Suprapubic skin (tissue), 4 donors: ENCODE results near the gene GSAP. TPM values are rescaled to one million over a fixed set of nuclear protein-coding genes. Genes with fewer than 3 reads are reported as not detected.

Source experiments
- DNase-seq, 2 donors: peaks; one replicate each; pipeline ENCODE4 v3.0.0-alpha.2; 2019; ENCODE audit warnings: low spot score in 2 of 2
- H3K27ac ChIP-seq: fragments of 200-600 bp; sonication (generic); one replicate; pipeline ENCODE4 v1.5.1; 2019
- H3K27me3 ChIP-seq: fragments of 200-600 bp; sonication (generic); one replicate; pipeline ENCODE4 v1.5.1; 2019
- H3K36me3 ChIP-seq: fragments of 200-600 bp; sonication (generic); one replicate; pipeline ENCODE4 v1.5.1; 2019
- H3K4me1 ChIP-seq: fragments of 200-600 bp; sonication (generic); one replicate; pipeline ENCODE4 v1.5.1; 2019
- H3K4me3 ChIP-seq: fragments of 200-600 bp; sonication (generic); one replicate; pipeline ENCODE4 v1.5.1; 2019; ENCODE audit warnings: mild to moderate bottlenecking
- H3K9me3 ChIP-seq: fragments of 200-600 bp; sonication (generic); one replicate; pipeline ENCODE4 v1.5.1; 2019
- CTCF ChIP-seq, 2 donors: fragments of 200-600 bp in 1 of 2; fragments of 450-650 bp in 1 of 2; sonication (generic) in 1 of 2; IDR thresholded peaks; one replicate each; pipeline ENCODE4 v1.5.1; 2016 to 2019; ENCODE audit warnings: antibody characterized with exemption in 2 of 2, mild to moderate bottlenecking in 1 of 2, moderate library complexity in 1 of 2
- EP300 ChIP-seq: sonication (generic); formaldehyde crosslinking; IDR thresholded peaks from one replicate; pipeline ENCODE4 v1.6.1; 2017; ENCODE audit warnings: antibody characterized with exemption
- POLR2A ChIP-seq, 2 donors: fragments of 450-650 bp; IDR thresholded peaks; one replicate each; pipeline ENCODE4 v1.6.1; 2017; ENCODE audit warnings: antibody characterized with exemption in 2 of 2, mild to moderate bottlenecking in 2 of 2, moderate library complexity in 2 of 2
- POLR2AphosphoS5 ChIP-seq, 3 donors: sonication (generic); formaldehyde crosslinking; IDR thresholded peaks; one replicate each; pipeline ENCODE4 v1.6.1; 2017; ENCODE audit warnings: antibody characterized with exemption in 3 of 3
- WGBS: methylation state at CpG from one replicate; pipeline ENCODE4 v1.1.5; 2018; 5-methylcytosine and 5-hydroxymethylcytosine counted together
- total RNA-seq, 4 donors: library from RNA; depleted of rRNA; stranded (reverse); fragments of >200 nt; gene quantifications; one replicate each; pipeline ENCODE4 v1.1.0, GENCODE V29; 2016

GSAP gene
- total RNA-seq, 4 donors from 2014 or later = 11.8 to 52.8 (median 17.2) TPM

- Histone ChIP-seq H3K4me3 (no peak overlapping the region), H3K36me3 (no peaks in the 10 kb centered on the region), H3K27me3 (no peaks in the 10 kb centered on the region), H3K9me3 (no peaks in the 10 kb centered on the region), H3K4me1 (peaks cover 5% of the 10 kb centered on the region), H3K27ac (no peak overlapping the region)
- TF ChIP-seq CTCF (IDR thresholded peaks at IDR 0.05) = peak in 1 of 2 donors; percentile 12
- TF ChIP-seq POLR2AphosphoS5 (IDR thresholded peaks at IDR 0.05) = no peak
- 30% methylated on average over 5 of the region's 5 CpGs for WGBS
- no peak for DNase-seq
Measured at GRCh38 chr7:77439572-77439971, 23.4 kb upstream of the GSAP start.

GRCh38 chr7:77438131-77438530 lies 22.0 kb upstream of the GSAP start:
- Histone ChIP-seq H3K27ac (no peak overlapping the region), H3K36me3 (no peaks in the 10 kb centered on the region), H3K4me1 (peaks cover 5% of the 10 kb centered on the region), H3K4me3 (no peak overlapping the region), H3K27me3 (no peaks in the 10 kb centered on the region), H3K9me3 (no peaks in the 10 kb centered on the region)
- 97% methylated on average over 1 of the region's 1 CpG for WGBS
- DNase-seq = no peak
- TF ChIP-seq POLR2AphosphoS5 (IDR thresholded peaks at IDR 0.05) (no peak), CTCF (IDR thresholded peaks at IDR 0.05) (no peak)

GRCh38 chr7:77434570-77435275 lies 18.6 kb upstream of the GSAP start:
- peaks cover 4% of the 10 kb centered on the region for H3K4me1 ChIP-seq
- 72% methylated on average over 3 of the region's 3 CpGs for WGBS
- H3K36me3 ChIP-seq = no peaks in the 10 kb centered on the region
- TF ChIP-seq POLR2A (IDR thresholded peaks at IDR 0.05) (no peak), CTCF (IDR thresholded peaks at IDR 0.05) (no peak), EP300 (no peak), POLR2AphosphoS5 (IDR thresholded peaks at IDR 0.05) (no peak)
- no peaks in the 10 kb centered on the region for H3K27me3 ChIP-seq
- H3K9me3 ChIP-seq = no peaks in the 10 kb centered on the region
- DNase-seq = no peak
- H3K27ac ChIP-seq = no peak overlapping the region
- H3K4me3 ChIP-seq = no peak overlapping the region

DNA sequence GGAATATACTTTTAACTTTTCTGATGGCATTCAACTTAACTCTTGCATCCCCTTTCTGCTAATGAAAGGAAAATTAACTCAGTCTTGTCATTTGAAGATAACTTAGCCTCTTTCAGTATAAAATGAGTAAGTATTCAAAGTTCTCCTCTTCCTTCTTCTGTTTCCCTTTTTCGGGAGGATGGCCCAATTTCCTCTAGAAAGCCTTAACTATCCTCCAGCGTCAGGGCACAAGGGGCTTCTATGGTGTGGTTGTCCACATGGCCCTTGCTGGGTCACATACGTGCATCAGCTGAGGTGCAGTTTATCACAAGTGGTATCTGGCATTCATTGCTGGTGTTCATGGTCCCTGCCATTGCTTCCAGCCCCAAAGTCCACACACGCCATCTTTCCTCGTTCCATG lies 17.8 kb upstream of the GSAP start:
- no peak overlapping the region for H3K4me3 ChIP-seq
- no peaks in the 10 kb centered on the region for H3K4me1 ChIP-seq
- TF ChIP-seq CTCF (IDR thresholded peaks at IDR 0.05) (no peak), POLR2AphosphoS5 (IDR thresholded peaks at IDR 0.05) (no peak), EP300 (no peak), POLR2A (IDR thresholded peaks at IDR 0.05) (no peak)
- H3K36me3 ChIP-seq = no peaks in the 10 kb centered on the region
- no peak overlapping the region for H3K27ac ChIP-seq
- no peak for DNase-seq
- 82% methylated on average over 5 of the region's 5 CpGs for WGBS
- no peaks in the 10 kb centered on the region for H3K27me3 ChIP-seq
- no peaks in the 10 kb centered on the region for H3K9me3 ChIP-seq

DNA sequence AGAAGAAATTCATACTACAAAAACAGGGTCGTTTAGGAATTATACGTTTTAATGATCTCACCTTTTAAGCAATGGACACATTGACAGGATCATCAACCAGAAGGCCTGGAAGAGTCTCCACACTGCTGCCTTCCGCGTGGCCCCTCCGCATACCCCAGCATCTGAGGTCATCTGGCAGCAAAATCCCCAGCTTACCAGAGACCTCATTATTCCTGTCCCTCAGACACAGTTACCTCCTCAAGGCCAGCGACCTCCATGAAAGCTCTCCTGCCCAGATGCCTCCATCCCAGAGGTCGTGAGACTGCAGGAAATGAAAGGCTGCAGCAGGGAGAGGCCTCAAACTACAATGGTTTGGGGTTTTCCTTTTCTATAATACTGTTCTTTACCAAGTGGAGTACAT lies 14.8 kb upstream of the GSAP start:
- DNase-seq = no peak
- H3K27ac ChIP-seq = no peak overlapping the region
- WGBS = 81% methylated on average over 7 of the region's 7 CpGs
- H3K27me3 ChIP-seq = no peaks in the 10 kb centered on the region
- H3K4me3 ChIP-seq = no peak overlapping the region
- TF ChIP-seq EP300 = no peak
- no peak for TF ChIP-seq POLR2AphosphoS5 (IDR thresholded peaks at IDR 0.05)
- no peak for TF ChIP-seq CTCF (IDR thresholded peaks at IDR 0.05)
- TF ChIP-seq POLR2A (IDR thresholded peaks at IDR 0.05) = no peak
- no peaks in the 10 kb centered on the region for H3K9me3 ChIP-seq
- H3K36me3 ChIP-seq = no peaks in the 10 kb centered on the region
- H3K4me1 ChIP-seq = no peaks in the 10 kb centered on the region
